Fibroblast of lung (primary cell): ENCODE results near the gene EPM2AIP1. TPM values are rescaled to one million over a fixed set of nuclear protein-coding genes. Genes with fewer than 3 reads are reported as not detected.

Experiments used
- DNase-seq, 2 donors: peaks; one replicate each; pipeline versions ENCODE4 v3.0.0 to v3.0.0-alpha.2; 2010; ENCODE audit warnings: low read depth in 2 of 2
- H2AFZ ChIP-seq: 2 replicates; pipeline ENCODE4 v1.5.1; 2012; ENCODE audit warnings: low read length, control low read depth, inconsistent platforms
- H3K27ac ChIP-seq: 2 replicates; pipeline ENCODE4 v1.5.1; 2011; ENCODE audit warnings: low read length, control low read depth; ENCODE audit not compliant: insufficient read depth
- H3K27me3 ChIP-seq: 2 replicates; pipeline ENCODE4 v1.5.1; 2011; ENCODE audit warnings: mild to moderate bottlenecking, low read length; ENCODE audit not compliant: control insufficient read depth, insufficient read depth
- H3K36me3 ChIP-seq: 2 replicates; pipeline ENCODE4 v1.5.1; 2011; ENCODE audit warnings: low read length; ENCODE audit not compliant: control insufficient read depth, insufficient read depth
- H3K4me1 ChIP-seq: 2 replicates; pipeline ENCODE4 v1.5.1; 2011; ENCODE audit warnings: low read length; ENCODE audit not compliant: control insufficient read depth, insufficient read depth; ENCODE audit errors: extremely low read depth
- H3K4me2 ChIP-seq: 2 replicates; pipeline ENCODE4 v1.5.1; 2011; ENCODE audit warnings: low read length, control low read depth; ENCODE audit not compliant: insufficient read depth; ENCODE audit errors: extremely low read depth
- H3K4me3 ChIP-seq, 4 experiments: fragments of 200-600 bp in 1 of 4; sonication (generic) in 1 of 4; replicated peaks in 1 of 4; 2 replicates each; pipeline ENCODE4 v1.5.1; 2011 to 2016; ENCODE audit warnings: low read length in 4 of 4, low read depth in 3 of 4, mild to moderate bottlenecking in 3 of 4, control low read depth in 2 of 4, inconsistent platforms in 1 of 4, mixed read lengths in 1 of 4; ENCODE audit not compliant: insufficient read depth in 1 of 4; ENCODE audit errors: control extremely low read depth in 1 of 4
- H3K79me2 ChIP-seq: 2 replicates; pipeline ENCODE4 v1.5.1; 2012; ENCODE audit warnings: mild to moderate bottlenecking, low read length, inconsistent platforms; ENCODE audit not compliant: control insufficient read depth, insufficient read depth
- H3K9ac ChIP-seq: 2 replicates; pipeline ENCODE4 v1.5.1; 2011; ENCODE audit warnings: mild to moderate bottlenecking, low read length, control low read depth; ENCODE audit not compliant: insufficient read depth
- H3K9me3 ChIP-seq: 2 replicates; pipeline ENCODE4 v1.5.1; 2012; ENCODE audit warnings: low read depth, low read length; ENCODE audit not compliant: control insufficient read depth, insufficient read depth
- H4K20me1 ChIP-seq: 2 replicates; pipeline ENCODE4 v1.5.1; 2011; ENCODE audit warnings: low read length; ENCODE audit not compliant: control insufficient read depth, insufficient read depth; ENCODE audit errors: extremely low read depth
- EZH2 ChIP-seq: IDR thresholded peaks from 2 replicates; pipeline ENCODE4 v1.5.1; 2012; ENCODE audit warnings: low read length, control low read depth, mild to moderate bottlenecking; ENCODE audit errors: missing control alignments
- polyA plus RNA-seq, 2 donors: library from polyadenylated mRNA; depleted of rRNA in 1 of 2; stranded (reverse) in 1 of 2; unstranded in 1 of 2; fragments of >200 nt; gene quantifications; 2 replicates each; pipeline ENCODE4 v1.2.1, GENCODE V29; 2011 to 2012; ENCODE audit warnings: missing spikeins in 1 of 2
- total RNA-seq: library from RNA; depleted of rRNA; stranded (reverse); fragments of >200 nt; gene quantifications from 2 replicates; pipeline ENCODE4 v1.2.1, GENCODE V29; 2014
- TF ChIP-seq, protein P1 (sequence below), 2 donors: IDR thresholded peaks in 1 of 2; conservative IDR thresholded peaks in 1 of 2; 1 replicate in 1 of 2; 2 replicates in 1 of 2; pipeline ENCODE4 v1.5.1; 2011 to 2012; ENCODE audit warnings: low read length in 2 of 2, control low read depth in 1 of 2, inconsistent platforms in 1 of 2, low read depth in 1 of 2, mild to moderate bottlenecking in 1 of 2

EPM2AIP1 gene
- total and polyA plus RNA-seq, 2 donors (not counting 1 experiment from before 2014, with no cell fraction given) = 12.9 to 18.7 TPM

DNA sequence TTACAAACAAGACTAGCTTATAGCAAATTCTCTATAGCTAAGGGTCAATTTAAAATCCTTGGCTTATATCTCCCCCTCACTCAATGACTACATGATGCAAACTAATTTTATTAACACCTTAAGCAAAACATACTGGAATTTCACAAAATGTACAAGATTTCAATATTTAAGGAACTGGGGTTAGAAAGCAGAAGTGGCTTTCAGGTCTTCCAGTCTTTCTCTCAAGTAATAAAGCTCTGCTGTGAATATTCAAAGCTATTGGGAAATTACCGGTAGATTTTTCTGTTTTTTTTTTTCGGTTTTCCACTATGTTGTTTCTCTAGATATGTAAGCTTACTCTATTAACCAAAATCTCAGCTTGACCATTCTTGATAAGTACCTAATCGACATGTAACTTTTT, 3.9 kb downstream of the EPM2AIP1 start:
- peaks cover 3% of the 10 kb centered on the region for H4K20me1 ChIP-seq
- H3K4me1 ChIP-seq = peaks cover 5% of the 10 kb centered on the region
- no peak overlapping the region for H3K27ac ChIP-seq
- H3K9me3 ChIP-seq = no peaks in the 10 kb centered on the region
- DNase-seq = no peak
- H3K27me3 ChIP-seq = no peaks in the 10 kb centered on the region
- H2AFZ ChIP-seq = no peak overlapping the region
- H3K79me2 ChIP-seq = peaks cover 42% of the 10 kb centered on the region
- no peak for TF ChIP-seq EZH2
- TF ChIP-seq, protein P1, sequence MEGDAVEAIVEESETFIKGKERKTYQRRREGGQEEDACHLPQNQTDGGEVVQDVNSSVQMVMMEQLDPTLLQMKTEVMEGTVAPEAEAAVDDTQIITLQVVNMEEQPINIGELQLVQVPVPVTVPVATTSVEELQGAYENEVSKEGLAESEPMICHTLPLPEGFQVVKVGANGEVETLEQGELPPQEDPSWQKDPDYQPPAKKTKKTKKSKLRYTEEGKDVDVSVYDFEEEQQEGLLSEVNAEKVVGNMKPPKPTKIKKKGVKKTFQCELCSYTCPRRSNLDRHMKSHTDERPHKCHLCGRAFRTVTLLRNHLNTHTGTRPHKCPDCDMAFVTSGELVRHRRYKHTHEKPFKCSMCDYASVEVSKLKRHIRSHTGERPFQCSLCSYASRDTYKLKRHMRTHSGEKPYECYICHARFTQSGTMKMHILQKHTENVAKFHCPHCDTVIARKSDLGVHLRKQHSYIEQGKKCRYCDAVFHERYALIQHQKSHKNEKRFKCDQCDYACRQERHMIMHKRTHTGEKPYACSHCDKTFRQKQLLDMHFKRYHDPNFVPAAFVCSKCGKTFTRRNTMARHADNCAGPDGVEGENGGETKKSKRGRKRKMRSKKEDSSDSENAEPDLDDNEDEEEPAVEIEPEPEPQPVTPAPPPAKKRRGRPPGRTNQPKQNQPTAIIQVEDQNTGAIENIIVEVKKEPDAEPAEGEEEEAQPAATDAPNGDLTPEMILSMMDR (conservative IDR thresholded peaks at IDR 0.05 in 1 of 2, IDR thresholded peaks at IDR 0.05 in 1 of 2; ENCODE audit: low read depth in 1 of 2, low read length in 2 of 2) = no peak
- H3K36me3 ChIP-seq = peaks cover 8% of the 10 kb centered on the region
- H3K4me2 ChIP-seq = peak overlapping the region; percentile 88
- H3K4me3 ChIP-seq = peak overlapping the region in 3 of 4 experiments; percentile 57 to 95 (median 84)
- no peak overlapping the region for H3K9ac ChIP-seq

DNA sequence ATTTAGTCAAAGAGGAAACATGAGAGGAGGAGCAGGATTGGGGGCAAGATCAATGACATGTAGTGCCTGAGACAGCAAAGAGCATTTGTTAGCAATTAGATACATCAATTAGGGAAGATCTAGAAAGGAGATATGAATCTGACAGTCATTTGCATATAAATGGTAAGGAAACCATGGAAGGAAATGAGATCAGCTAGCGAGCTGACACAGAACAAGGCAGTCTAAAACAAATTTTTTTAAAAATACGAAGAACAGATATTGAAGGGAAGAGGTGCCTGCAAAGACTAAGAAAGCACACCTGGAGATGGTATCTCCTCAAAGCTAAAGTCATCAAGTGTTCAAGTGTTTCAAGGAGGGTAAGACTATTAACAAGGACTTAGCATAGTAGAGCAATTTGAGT, 4.6 kb downstream of the EPM2AIP1 start:
- H4K20me1 ChIP-seq = peaks cover 3% of the 10 kb centered on the region
- H2AFZ ChIP-seq = no peak overlapping the region
- peak overlapping the region; percentile 4 for H3K4me2 ChIP-seq

DNA sequence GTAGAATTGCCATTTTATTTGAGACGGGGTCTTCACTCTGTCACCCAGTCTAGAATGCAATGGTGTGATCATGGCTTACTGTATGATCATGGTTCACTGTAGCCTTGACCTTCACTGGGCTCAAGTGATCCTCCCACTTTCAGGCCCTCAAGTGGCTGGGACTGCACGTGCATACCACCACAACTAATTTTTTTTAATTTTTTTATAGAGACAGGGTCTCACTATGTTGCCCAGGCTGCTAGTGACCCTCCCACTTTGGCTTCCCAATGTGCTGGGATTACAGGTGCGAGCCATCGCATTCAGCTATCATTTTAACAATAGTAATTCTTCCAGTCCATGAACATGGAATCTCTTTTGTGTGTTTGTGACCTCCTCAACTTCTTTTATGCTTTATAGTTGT, 11.9 kb downstream of the EPM2AIP1 start:
- Histone ChIP-seq H3K27me3 (no peaks in the 10 kb centered on the region), H3K4me2 (no peak overlapping the region), H3K9ac (no peak overlapping the region), H3K4me1 (no peaks in the 10 kb centered on the region), H3K79me2 (no peaks in the 10 kb centered on the region), H3K27ac (no peak overlapping the region), H4K20me1 (no peaks in the 10 kb centered on the region), H3K9me3 (no peaks in the 10 kb centered on the region), H3K4me3 (no peak overlapping the region), H2AFZ (no peak overlapping the region), H3K36me3 (peaks cover 2% of the 10 kb centered on the region)
- no peak for DNase-seq
- no peak for TF ChIP-seq EZH2
- TF ChIP-seq, protein P1 (conservative IDR thresholded peaks at IDR 0.05 in 1 of 2, IDR thresholded peaks at IDR 0.05 in 1 of 2; ENCODE audit: low read depth in 1 of 2, low read length in 2 of 2) = no peak

More for the DNA sequence above, 4.6 kb downstream of the EPM2AIP1 start:
- Histone ChIP-seq H3K27ac (no peak overlapping the region), H3K79me2 (peaks cover 42% of the 10 kb centered on the region), H3K9ac (no peak overlapping the region), H3K9me3 (no peaks in the 10 kb centered on the region), H3K36me3 (peaks cover 8% of the 10 kb centered on the region), H3K27me3 (no peaks in the 10 kb centered on the region), H3K4me3 (no peak overlapping the region), H3K4me1 (peaks cover 5% of the 10 kb centered on the region)
- DNase-seq = no peak
- no peak for TF ChIP-seq EZH2
